Measurements from ENCODE around the gene DLL1.

DNA sequence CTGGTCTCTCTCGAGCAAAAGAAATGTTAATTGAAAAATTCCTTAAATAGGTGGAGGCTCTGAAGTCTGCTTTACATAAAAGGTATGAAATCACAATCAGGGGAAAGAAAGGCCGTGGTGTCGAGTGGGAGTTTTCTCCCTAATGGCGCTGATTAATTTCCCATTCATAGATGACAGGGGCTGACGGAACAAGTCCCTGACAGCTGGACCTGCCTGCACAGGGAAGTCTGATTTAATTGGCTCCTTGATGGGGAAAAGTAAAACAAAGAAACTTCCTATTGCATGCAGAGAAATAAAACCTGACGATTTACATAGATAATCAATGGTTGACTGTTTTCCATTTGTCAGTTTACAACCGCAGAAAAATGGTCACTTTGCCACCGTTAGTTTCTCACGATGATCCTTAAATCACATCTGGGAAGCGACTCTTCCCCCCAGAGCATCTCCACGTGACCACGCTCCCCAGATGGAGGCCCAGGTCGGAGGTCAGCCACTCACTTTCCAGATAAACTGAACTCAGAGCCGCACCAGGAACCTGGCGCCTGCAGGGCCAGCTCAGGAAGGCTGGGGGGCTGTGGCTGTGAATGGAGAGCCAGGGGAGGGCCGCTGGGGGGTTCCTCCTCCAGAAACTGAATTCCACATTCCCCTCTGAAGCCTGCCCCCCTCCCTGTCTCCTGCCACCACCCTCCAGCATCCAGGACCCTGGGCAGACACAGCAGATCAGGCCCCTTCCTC is 55.3 kb downstream of the DLL1 start:
- TF ChIP-seq, protein P1, sequence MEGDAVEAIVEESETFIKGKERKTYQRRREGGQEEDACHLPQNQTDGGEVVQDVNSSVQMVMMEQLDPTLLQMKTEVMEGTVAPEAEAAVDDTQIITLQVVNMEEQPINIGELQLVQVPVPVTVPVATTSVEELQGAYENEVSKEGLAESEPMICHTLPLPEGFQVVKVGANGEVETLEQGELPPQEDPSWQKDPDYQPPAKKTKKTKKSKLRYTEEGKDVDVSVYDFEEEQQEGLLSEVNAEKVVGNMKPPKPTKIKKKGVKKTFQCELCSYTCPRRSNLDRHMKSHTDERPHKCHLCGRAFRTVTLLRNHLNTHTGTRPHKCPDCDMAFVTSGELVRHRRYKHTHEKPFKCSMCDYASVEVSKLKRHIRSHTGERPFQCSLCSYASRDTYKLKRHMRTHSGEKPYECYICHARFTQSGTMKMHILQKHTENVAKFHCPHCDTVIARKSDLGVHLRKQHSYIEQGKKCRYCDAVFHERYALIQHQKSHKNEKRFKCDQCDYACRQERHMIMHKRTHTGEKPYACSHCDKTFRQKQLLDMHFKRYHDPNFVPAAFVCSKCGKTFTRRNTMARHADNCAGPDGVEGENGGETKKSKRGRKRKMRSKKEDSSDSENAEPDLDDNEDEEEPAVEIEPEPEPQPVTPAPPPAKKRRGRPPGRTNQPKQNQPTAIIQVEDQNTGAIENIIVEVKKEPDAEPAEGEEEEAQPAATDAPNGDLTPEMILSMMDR (IDR thresholded peaks at IDR 0.05), result no peak
- no peak for TF ChIP-seq POLR2A (IDR thresholded peaks at IDR 0.05)

All from stomach (tissue), 4 donors.